GM03348 (cell line): Measurements from ENCODE around the gene SF3B2.
"Not testable (repeated sequence)": the region's sequence is repeated elsewhere in the genome, so short reads cannot be mapped to it uniquely, and the experiment has no call there.

ENCODE experiments used
- DNase-seq: peaks from one replicate; pipeline ENCODE4 v3.0.0; 2012; ENCODE audit warnings: low spot score

Gene SF3B2

GRCh38 chr11:66106786-66107599 lies 54.8 kb downstream of the SF3B2 start:
- DNase-seq: no peak

GRCh38 chr11:66107600-66108510 lies 55.7 kb downstream of the SF3B2 start:
- DNase-seq: no peak

- DNase-seq: no peak
Measured at GRCh38 chr11:66109294-66109693, 57.1 kb downstream of the SF3B2 start.

- DNase-seq: no peak
Measured at GRCh38 chr11:66111158-66111557, 59.0 kb downstream of the SF3B2 start.

- no peak for DNase-seq
Measured at GRCh38 chr11:66112041-66112491, 59.9 kb downstream of the SF3B2 start.

- DNase-seq: peak; percentile 72
Measured at GRCh38 chr11:66112601-66113499, 60.7 kb downstream of the SF3B2 start.

GRCh38 chr11:66114957-66115356 lies 62.8 kb downstream of the SF3B2 start:
- not testable (repeated sequence) for DNase-seq

- no peak for DNase-seq
Measured at GRCh38 chr11:66115638-66116301, 63.6 kb downstream of the SF3B2 start.

GRCh38 chr11:66116576-66117361 lies 64.6 kb downstream of the SF3B2 start:
- DNase-seq: no peak

GRCh38 chr11:66118847-66119246 lies 66.7 kb downstream of the SF3B2 start:
- DNase-seq: no peak
